HCT116 (cell line): ENCODE measurements around the gene ABHD12B. TPM values are rescaled to one million over a fixed set of nuclear protein-coding genes. Genes with fewer than 3 reads are reported as not detected.
"Not testable (repeated sequence)": the region's sequence is repeated elsewhere in the genome, so short reads cannot be mapped to it uniquely, and the experiment has no call there.

Experiments
- ATAC-seq: fragments of 200-7000 bp; cut with Tn5 transposase; 2 replicates; pipeline ENCODE4 v1.9.1; 2020; ENCODE audit warnings: mild to moderate bottlenecking, moderate library complexity
- BruUV-seq: library from RNA; stranded (reverse); fragments of 400-500 nt; replicated peaks from 2 replicates; lab custom pipeline; 2021; lab: Mats Ljungman, UMichigan
- CTCF ChIA-PET: fragments of 300-600 bp; sonication (Branson Sonifier 250); formaldehyde crosslinking; loops from one replicate; lab custom pipeline; 2021; ENCODE audit warnings: antibody characterized with exemption; lab: Charles Lee
- POLR2A ChIA-PET: fragments of 300-600, 350-600 bp; sonication (Branson Sonifier 250); formaldehyde crosslinking; loops from one replicate; lab custom pipeline; 2021; ENCODE audit warnings: antibody characterized with exemption; lab: Charles Lee
- RAD21 ChIA-PET, 2 experiments: fragments of 300-600 bp; sonication (Branson Sonifier 250); formaldehyde crosslinking; loops; one replicate each; lab custom pipeline; 2023; ENCODE audit warnings: low total read pairs in 2 of 2; ENCODE audit not compliant: uncharacterized antibody in 2 of 2, unreplicated experiment in 2 of 2, low non-redundant PET in 1 of 2; lab: Charles Lee
- DNase-seq: peaks from one replicate; pipeline ENCODE4 v3.0.0-alpha.2; 2010; ENCODE audit warnings: low read depth, low spot score
- H2AFZ ChIP-seq: fragments of 200-600 bp; shearing (Covaris generic), sonication (generic); 2 replicates; pipeline ENCODE4 v1.6.1; 2017; ENCODE audit warnings: low read depth, mixed run types, mixed read lengths, antibody characterized with exemption, low read length; ENCODE audit not compliant: poor library complexity, severe bottlenecking
- H3K27ac ChIP-seq: 2 replicates; pipeline ENCODE4 v1.5.1; 2012; ENCODE audit warnings: low read depth, low read length
- H3K27me3 ChIP-seq: fragments of 200-600 bp; sonication (generic); 2 replicates; pipeline ENCODE4 v1.6.1; 2016; ENCODE audit warnings: mixed run types, low read length, mixed read lengths; ENCODE audit not compliant: insufficient read depth
- H3K36me3 ChIP-seq, 2 experiments: fragments of 200-500 bp in 1 of 2; fragments of 200-600 bp in 1 of 2; sonication (Bioruptor generic) in 1 of 2; sonication (generic) in 1 of 2; 2 replicates each; pipeline versions ENCODE4 v1.5.1 to v1.6.1; 2014 to 2016; ENCODE audit warnings: low read length in 2 of 2, inconsistent platforms in 1 of 2, mixed read lengths in 1 of 2, mixed run types in 1 of 2; ENCODE audit not compliant: insufficient read depth in 2 of 2, control insufficient read depth in 1 of 2
- H3K4me1 ChIP-seq, 2 experiments: fragments of 200-600 bp in 1 of 2; sonication (generic) in 1 of 2; 2 replicates each; pipeline versions ENCODE4 v1.5.1 to v1.6.1; 2012 to 2017; ENCODE audit warnings: low read length in 2 of 2, inconsistent platforms in 1 of 2, mild to moderate bottlenecking in 1 of 2, mixed read lengths in 1 of 2, mixed run types in 1 of 2, moderate library complexity in 1 of 2; ENCODE audit not compliant: insufficient read depth in 2 of 2, control insufficient read depth in 1 of 2
- H3K4me2 ChIP-seq: fragments of 200-600 bp; sonication (generic); 2 replicates; pipeline ENCODE4 v1.6.1; 2017; ENCODE audit warnings: mixed run types, low read length, mixed read lengths
- H3K4me3 ChIP-seq, 2 experiments: fragments of 200-600 bp in 1 of 2; sonication (generic) in 1 of 2; replicated peaks in 1 of 2; 2 replicates each; pipeline ENCODE4 v1.5.1; 2011 to 2016; ENCODE audit warnings: low read length in 2 of 2, control low read depth in 1 of 2, low read depth in 1 of 2, mild to moderate bottlenecking in 1 of 2, mixed read lengths in 1 of 2, mixed run types in 1 of 2
- H3K79me2 ChIP-seq: fragments of 200-600 bp; sonication (generic); 2 replicates; pipeline ENCODE4 v1.6.1; 2017; ENCODE audit warnings: mild to moderate bottlenecking, mixed run types, low read length, moderate library complexity, mixed read lengths; ENCODE audit not compliant: insufficient read depth
- H3K9ac ChIP-seq: fragments of 200-600 bp; sonication (generic); 2 replicates; pipeline ENCODE4 v1.6.1; 2016; ENCODE audit warnings: low read length, mixed read lengths
- H3K9me2 ChIP-seq: fragments of 200-600 bp; sonication (generic), shearing (Covaris generic); 2 replicates; pipeline ENCODE4 v1.6.1; 2017; ENCODE audit warnings: mixed run types, mild to moderate bottlenecking, moderate library complexity; ENCODE audit not compliant: insufficient read depth
- H3K9me3 ChIP-seq, 2 experiments: fragments of 200-500 bp in 1 of 2; fragments of 200-600 bp in 1 of 2; sonication (Bioruptor generic) in 1 of 2; sonication (generic) in 1 of 2; 2 replicates each; pipeline ENCODE4 v1.6.1; 2014 to 2017; ENCODE audit warnings: low read length in 2 of 2, mixed read lengths in 2 of 2, inconsistent platforms in 1 of 2, low read depth in 1 of 2, mild to moderate bottlenecking in 1 of 2, mixed run types in 1 of 2, moderate library complexity in 1 of 2; ENCODE audit not compliant: control insufficient read depth in 1 of 2, insufficient read depth in 1 of 2
- H4K20me1 ChIP-seq: fragments of 200-600 bp; sonication (generic), shearing (Covaris generic); 2 replicates; pipeline ENCODE4 v1.6.1; 2017; ENCODE audit warnings: mixed run types, mild to moderate bottlenecking, moderate library complexity; ENCODE audit not compliant: insufficient read depth
- CBX3 ChIP-seq: IDR thresholded peaks from 2 replicates; pipeline ENCODE4 v1.6.1; 2012; ENCODE audit warnings: low read depth
- CTCF ChIP-seq, 3 experiments: fragments of 200-600 bp in 1 of 3; sonication (generic) in 1 of 3; IDR thresholded peaks in 2 of 3; conservative IDR thresholded peaks in 1 of 3; 2 replicates each; pipeline ENCODE4 v1.5.1; 2012 to 2017; ENCODE audit warnings: low read depth in 2 of 3, low read length in 2 of 3, antibody characterized with exemption in 1 of 3, borderline replicate concordance in 1 of 3, control low read depth in 1 of 3, mild to moderate bottlenecking in 1 of 3, mixed read lengths in 1 of 3, mixed run types in 1 of 3, moderate library complexity in 1 of 3; ENCODE audit not compliant: insufficient read depth in 1 of 3
- EGR1 ChIP-seq: IDR thresholded peaks from 2 replicates; pipeline ENCODE4 v1.6.1; 2012; ENCODE audit warnings: low read depth
- JUND ChIP-seq: IDR thresholded peaks from 2 replicates; pipeline ENCODE4 v1.6.1; 2012
- POLR2AphosphoS5 ChIP-seq: IDR thresholded peaks from 2 replicates; pipeline ENCODE4 v1.6.1; 2011; ENCODE audit warnings: mild to moderate bottlenecking, low read depth, low read length, moderate library complexity
- RAD21 ChIP-seq: IDR thresholded peaks from 2 replicates; pipeline ENCODE4 v1.6.1; 2012; ENCODE audit warnings: low read depth, mild to moderate bottlenecking
- SIN3A ChIP-seq: IDR thresholded peaks from 2 replicates; pipeline ENCODE4 v1.6.1; 2012; ENCODE audit warnings: low read depth
- SRF ChIP-seq: IDR thresholded peaks from 2 replicates; pipeline ENCODE4 v1.6.1; 2012; ENCODE audit warnings: low read depth
- YY1 ChIP-seq: IDR thresholded peaks from 2 replicates; pipeline ENCODE4 v1.6.1; 2011; ENCODE audit warnings: low read length, low read depth, moderate library complexity, mild to moderate bottlenecking; ENCODE audit not compliant: insufficient replicate concordance; ENCODE audit errors: extremely low read depth
- intact Hi-C: fragments of 100-400 bp; cut with micrococcal nuclease; formaldehyde crosslinking; loops from 2 replicates; pipeline ENCODE4 v1.10.0; 2022
- total RNA-seq: library from RNA; stranded (reverse); gene quantifications from one replicate; pipeline ENCODE4 v1.2.1, GENCODE V29; 2021; ENCODE audit not compliant: unreplicated experiment

ABHD12B gene
- total RNA-seq, 1 experiment from 2014 or later, result 0.74 TPM

GRCh38 chr14:50941638-50942037 is 69.8 kb downstream of the ABHD12B start:
- H3K27ac ChIP-seq, H3K4me2 ChIP-seq, CTCF ChIA-PET, DNase-seq, H3K4me3 ChIP-seq, RAD21 ChIA-PET, ATAC-seq, H2AFZ ChIP-seq, intact Hi-C loops, H3K27me3 ChIP-seq, POLR2A ChIA-PET, BruUV-seq, H4K20me1 ChIP-seq, H3K9me3 ChIP-seq, H3K9ac ChIP-seq, H3K9me2 ChIP-seq: not testable (repeated sequence)
- Histone ChIP-seq H3K79me2 (peaks cover 75% of the 10 kb centered on the region), H3K36me3 (peaks cover 6 to 25% of the 10 kb centered on the region in 2 experiments; a peak in 3 of 4 replicates), H3K4me1 (peaks cover 3 to 12% of the 10 kb centered on the region in 2 experiments; a peak in 3 of 4 replicates)

GRCh38 chr14:50943261-50943942 is 71.5 kb downstream of the ABHD12B start:
- Histone ChIP-seq H3K9me2 (no peaks in the 10 kb centered on the region), H3K27ac (peak overlapping the region; percentile 95), H3K27me3 (no peaks in the 10 kb centered on the region), H3K4me2 (peak overlapping the region; percentile 87), H3K9ac (peak overlapping the region; percentile 97), H3K4me1 (peaks cover 3 to 12% of the 10 kb centered on the region in 2 experiments; a peak in 3 of 4 replicates), H3K9me3 (no peaks in the 10 kb centered on the region), H4K20me1 (peaks cover 8% of the 10 kb centered on the region), H3K79me2 (peaks cover 58% of the 10 kb centered on the region), H2AFZ (no peak overlapping the region), H3K36me3 (peaks cover 6 to 15% of the 10 kb centered on the region in 2 experiments; a peak in 3 of 4 replicates), H3K4me3 (peak overlapping the region; percentile 77 to 95)
- BruUV-seq, result TSS peak; percentile 38
- CTCF ChIA-PET, result interaction anchor here (2.1 kb wide), 1 partner anchor 11 kb away, joined by 10 read pairs; no protein-coding TSS in a partner anchor
- peak; percentile 31 for DNase-seq
- RAD21 ChIA-PET, result interaction anchor here in 1 of 2 experiments (1.4 kb wide), 1 partner anchor 12 kb away, joined by 3 read pairs; no protein-coding TSS in a partner anchor
- ATAC-seq, result peak; percentile 70
- intact Hi-C loops, result no loop called here
- POLR2A ChIA-PET, result interaction anchor here (0.6 to 2.6 kb wide), 4 partner anchors 10 to 260 kb away, joined by 3 to 11 read pairs (median 8); no protein-coding TSS in a partner anchor
- TF ChIP-seq CBX3 (no peak), POLR2AphosphoS5 (peak; percentile 72), EGR1 (peak; percentile 78), YY1 (no peak), RAD21 (no peak), SRF (no peak), JUND (no peak), SIN3A (0 out of 2 replicates have a peak, but pooled peaks have one; percentile 16), CTCF (IDR thresholded peaks at IDR 0.05 in 2 of 3, conservative IDR thresholded peaks at IDR 0.05 in 1 of 3; ENCODE audit: borderline replicate concordance in 1 of 3, insufficient read depth in 1 of 3, low read depth in 2 of 3, low read length in 2 of 3) (no peak)
